Calu3 (cell line): ENCODE data around the gene LRFN2. TPM values are rescaled to one million over a fixed set of nuclear protein-coding genes. Genes with fewer than 3 reads are reported as not detected.

ENCODE experiments used
- BruUV-seq: library from RNA; stranded (reverse); fragments of 400-500 nt; replicated peaks from 2 replicates; lab custom pipeline; 2021; lab: Mats Ljungman, UMichigan
- CTCF ChIA-PET: fragments of 300-600 bp; sonication (Branson Sonifier 250); formaldehyde crosslinking; loops from one replicate; lab custom pipeline; 2022; ENCODE audit warnings: antibody characterized with exemption; lab: Charles Lee
- DNase-seq: peaks from one replicate; pipeline ENCODE4 v3.0.0; 2022
- H3K27ac Mint-ChIP-seq: one replicate; pipeline ENCODE4 v1.8.0; 2022; ENCODE audit warnings: mixed read lengths; ENCODE audit not compliant: unreplicated experiment
- H3K27me3 Mint-ChIP-seq: one replicate; pipeline ENCODE4 v1.8.0; 2022; ENCODE audit warnings: mixed read lengths; ENCODE audit not compliant: unreplicated experiment
- H3K36me3 Mint-ChIP-seq: one replicate; pipeline ENCODE4 v1.8.0; 2022; ENCODE audit warnings: mild to moderate bottlenecking, moderate library complexity, mixed read lengths; ENCODE audit not compliant: insufficient read depth, unreplicated experiment
- H3K4me1 Mint-ChIP-seq: one replicate; pipeline ENCODE4 v1.8.0; 2022; ENCODE audit warnings: mild to moderate bottlenecking, low read depth, mixed read lengths; ENCODE audit not compliant: unreplicated experiment
- H3K4me3 Mint-ChIP-seq: one replicate; pipeline ENCODE4 v1.8.0; 2022; ENCODE audit warnings: mild to moderate bottlenecking, low read depth, moderate library complexity, mixed read lengths; ENCODE audit not compliant: unreplicated experiment
- H3K9me3 Mint-ChIP-seq: one replicate; pipeline ENCODE4 v1.8.0; 2022; ENCODE audit warnings: low read depth, mixed read lengths; ENCODE audit not compliant: unreplicated experiment
- CTCF ChIP-seq: fragments of 200-600 bp; IDR thresholded peaks from one replicate; pipeline ENCODE4 v1.8.0; 2022; ENCODE audit warnings: antibody characterized with exemption; ENCODE audit not compliant: unreplicated experiment
- intact Hi-C: fragments of 100-400 bp; cut with micrococcal nuclease; formaldehyde crosslinking; loops from one replicate; pipeline ENCODE4 v1.10.0; 2022; ENCODE audit not compliant: unreplicated experiment
- total RNA-seq: library from RNA; stranded (reverse); gene quantifications from 2 replicates; pipeline ENCODE4 v1.2.3, GENCODE V29; 2022

The LRFN2 gene
- total RNA-seq, 1 experiment from 2014 or later = not detected

- peaks cover 59% of the 10 kb centered on the region for H3K27me3 Mint-ChIP-seq
- CTCF ChIA-PET = no interaction called here
- H3K9me3 Mint-ChIP-seq = peaks cover 2% of the 10 kb centered on the region
- H3K4me1 Mint-ChIP-seq = no peaks in the 10 kb centered on the region
- no TSS peak for BruUV-seq
- H3K4me3 Mint-ChIP-seq = no peak overlapping the region
- H3K36me3 Mint-ChIP-seq = no peaks in the 10 kb centered on the region
- H3K27ac Mint-ChIP-seq = no peak overlapping the region
- DNase-seq = no peak
- TF ChIP-seq CTCF = no peak
- intact Hi-C loops = no loop called here
These were observed 189.0 kb downstream of the LRFN2 start for GRCh38 chr6:40398034-40398691.

GRCh38 chr6:40397287-40398033, 189.7 kb downstream of the LRFN2 start:
- BruUV-seq = no TSS peak
- Mint-ChIP-seq H3K36me3 (no peaks in the 10 kb centered on the region), H3K4me3 (no peak overlapping the region), H3K27me3 (peaks cover 58% of the 10 kb centered on the region), H3K9me3 (peaks cover 3% of the 10 kb centered on the region), H3K4me1 (no peaks in the 10 kb centered on the region), H3K27ac (no peak overlapping the region)
- TF ChIP-seq CTCF = no peak
- DNase-seq = no peak
- intact Hi-C loops = no loop called here
- CTCF ChIA-PET = no interaction called here

- CTCF ChIA-PET = no interaction called here
- no peak overlapping the region for H3K27ac Mint-ChIP-seq
- peaks cover 3% of the 10 kb centered on the region for H3K9me3 Mint-ChIP-seq
These were observed 191.5 kb downstream of the LRFN2 start for GRCh38 chr6:40395698-40396076.

GRCh38 chr6:40395066-40395697, 192.0 kb downstream of the LRFN2 start:
- CTCF ChIA-PET = no interaction called here
- BruUV-seq = no TSS peak
- Mint-ChIP-seq H3K4me1 (no peaks in the 10 kb centered on the region), H3K9me3 (peaks cover 3% of the 10 kb centered on the region), H3K27me3 (peaks cover 56% of the 10 kb centered on the region), H3K36me3 (no peaks in the 10 kb centered on the region), H3K27ac (no peak overlapping the region), H3K4me3 (no peak overlapping the region)
- intact Hi-C loops = no loop called here
- no peak for DNase-seq
- no peak for TF ChIP-seq CTCF

More at GRCh38 chr6:40395698-40396076, 191.5 kb downstream of the LRFN2 start:
- intact Hi-C loops = no loop called here
- no peak for DNase-seq
- peaks cover 55% of the 10 kb centered on the region for H3K27me3 Mint-ChIP-seq
- H3K4me1 Mint-ChIP-seq = no peaks in the 10 kb centered on the region
- no peaks in the 10 kb centered on the region for H3K36me3 Mint-ChIP-seq
- TF ChIP-seq CTCF = no peak
- no peak overlapping the region for H3K4me3 Mint-ChIP-seq
- no TSS peak for BruUV-seq
